Fibroblast of pulmonary artery (primary cell): ENCODE measurements around the gene KLHL3.

Experiments used
- DNase-seq: peaks from one replicate; pipeline ENCODE4 v3.0.0-alpha.2; 2010; ENCODE audit warnings: low read depth
- H3K4me3 ChIP-seq: replicated peaks from 2 replicates; pipeline ENCODE4 v1.5.1; 2011; ENCODE audit warnings: low read depth, mild to moderate bottlenecking, control low read depth, low read length, moderate library complexity
- TF ChIP-seq, protein P1 (sequence below): IDR thresholded peaks from 2 replicates; pipeline ENCODE4 v1.5.1; 2011; ENCODE audit warnings: mild to moderate bottlenecking, control low read depth, low read length, inconsistent platforms; ENCODE audit errors: missing control alignments

Gene KLHL3

DNA sequence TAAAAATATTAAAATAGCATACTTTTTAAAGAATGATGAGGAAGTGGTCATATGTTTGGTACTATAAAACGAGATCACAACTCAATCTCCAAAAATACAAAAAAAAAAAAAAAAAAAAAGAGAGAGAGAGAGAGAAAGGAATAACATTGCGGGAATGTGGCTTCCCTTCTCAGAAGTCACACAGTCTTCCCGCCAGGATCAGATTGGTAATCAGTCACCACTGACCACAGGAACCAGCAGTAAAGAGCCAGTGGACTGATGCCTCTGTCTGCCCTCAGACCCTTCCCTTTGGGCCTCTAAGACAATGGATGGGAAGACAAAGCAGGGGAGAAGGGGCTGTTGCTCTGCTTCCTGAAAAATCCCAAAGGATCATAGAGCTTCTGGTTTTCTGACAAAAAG lies 104.9 kb downstream of the KLHL3 start:
- no peak for DNase-seq
- TF ChIP-seq, protein P1, sequence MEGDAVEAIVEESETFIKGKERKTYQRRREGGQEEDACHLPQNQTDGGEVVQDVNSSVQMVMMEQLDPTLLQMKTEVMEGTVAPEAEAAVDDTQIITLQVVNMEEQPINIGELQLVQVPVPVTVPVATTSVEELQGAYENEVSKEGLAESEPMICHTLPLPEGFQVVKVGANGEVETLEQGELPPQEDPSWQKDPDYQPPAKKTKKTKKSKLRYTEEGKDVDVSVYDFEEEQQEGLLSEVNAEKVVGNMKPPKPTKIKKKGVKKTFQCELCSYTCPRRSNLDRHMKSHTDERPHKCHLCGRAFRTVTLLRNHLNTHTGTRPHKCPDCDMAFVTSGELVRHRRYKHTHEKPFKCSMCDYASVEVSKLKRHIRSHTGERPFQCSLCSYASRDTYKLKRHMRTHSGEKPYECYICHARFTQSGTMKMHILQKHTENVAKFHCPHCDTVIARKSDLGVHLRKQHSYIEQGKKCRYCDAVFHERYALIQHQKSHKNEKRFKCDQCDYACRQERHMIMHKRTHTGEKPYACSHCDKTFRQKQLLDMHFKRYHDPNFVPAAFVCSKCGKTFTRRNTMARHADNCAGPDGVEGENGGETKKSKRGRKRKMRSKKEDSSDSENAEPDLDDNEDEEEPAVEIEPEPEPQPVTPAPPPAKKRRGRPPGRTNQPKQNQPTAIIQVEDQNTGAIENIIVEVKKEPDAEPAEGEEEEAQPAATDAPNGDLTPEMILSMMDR: no peak
- H3K4me3 ChIP-seq: no peak overlapping the region

DNA sequence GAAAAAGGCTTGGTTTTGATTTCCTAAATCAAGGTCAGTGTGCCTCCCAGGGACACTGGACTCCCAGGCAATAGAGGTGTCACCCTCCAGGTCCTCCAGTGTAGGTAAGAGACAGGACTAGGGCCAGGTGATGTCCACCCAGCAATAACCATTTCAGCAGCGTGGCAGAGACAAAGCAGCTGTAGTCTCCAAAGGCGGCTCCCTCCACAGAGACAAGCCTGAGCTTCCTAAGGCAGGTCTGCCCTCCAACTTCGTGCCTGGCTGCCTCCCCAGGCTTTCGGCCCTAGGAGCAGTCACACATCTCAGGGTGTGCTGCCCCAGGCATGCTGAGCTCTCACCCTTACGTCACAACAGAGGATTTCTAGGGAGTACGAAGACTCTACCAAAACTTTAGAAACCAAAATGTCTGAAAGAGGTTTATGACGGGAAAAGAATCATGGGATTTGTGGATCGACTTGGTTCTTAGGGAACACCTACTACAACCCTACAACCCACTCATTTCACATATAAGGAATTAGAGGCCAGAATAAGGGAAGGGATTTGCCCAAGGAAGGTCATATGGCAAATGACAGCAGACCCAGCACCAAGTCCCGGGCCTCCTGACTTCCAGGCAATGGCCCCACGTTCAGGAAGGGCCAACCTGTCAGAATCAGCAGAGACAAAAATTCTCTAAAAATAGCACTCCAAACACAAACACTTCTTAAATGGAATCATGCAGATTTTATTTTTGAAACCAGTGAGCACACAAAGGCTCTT lies 105.5 kb downstream of the KLHL3 start:
- TF ChIP-seq, protein P1: no peak
- no peak overlapping the region for H3K4me3 ChIP-seq
- no peak for DNase-seq

DNA sequence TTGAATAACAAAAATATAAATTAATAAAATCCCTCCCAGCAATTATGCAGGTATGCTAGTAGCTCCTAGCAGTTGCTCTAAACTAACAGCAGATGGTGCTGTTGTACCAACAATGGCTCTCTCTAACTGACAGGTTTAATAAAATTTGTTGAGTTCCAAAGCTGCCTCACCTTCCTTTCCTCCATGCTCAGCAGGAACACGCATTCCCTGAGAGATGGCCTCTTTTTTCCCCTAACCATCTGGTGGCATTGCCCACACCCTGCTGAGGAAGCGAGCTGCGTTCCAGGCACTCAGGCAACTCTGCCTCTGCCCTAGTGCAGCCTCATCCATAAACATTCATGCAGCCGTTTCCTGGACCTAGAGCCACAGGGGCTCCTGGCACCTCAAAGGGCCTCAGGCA lies 106.2 kb downstream of the KLHL3 start:
- TF ChIP-seq, protein P1: peak; percentile 94
- no peak overlapping the region for H3K4me3 ChIP-seq
- peak; percentile 80 for DNase-seq

DNA sequence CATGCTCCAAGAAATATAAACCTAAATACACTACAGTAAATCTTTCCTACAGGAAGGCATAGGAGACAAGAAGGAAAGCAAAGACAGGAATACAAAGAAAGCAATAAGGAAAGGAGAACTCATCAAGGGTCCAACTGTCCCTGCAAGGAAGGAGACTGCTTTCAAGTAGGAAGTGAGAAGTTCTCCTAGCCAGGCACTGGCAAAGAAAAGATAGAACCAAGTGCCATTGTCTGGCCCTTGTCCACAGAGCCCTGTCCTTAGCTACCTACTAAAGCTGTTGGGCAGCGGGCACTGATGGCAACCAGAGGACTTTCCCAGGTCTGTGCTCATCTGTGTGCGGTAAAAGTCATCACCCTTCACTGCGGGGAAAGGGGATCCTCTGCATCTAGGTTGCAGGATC lies 108.2 kb downstream of the KLHL3 start:
- no peak for DNase-seq
- TF ChIP-seq, protein P1: no peak
- H3K4me3 ChIP-seq: no peak overlapping the region

DNA sequence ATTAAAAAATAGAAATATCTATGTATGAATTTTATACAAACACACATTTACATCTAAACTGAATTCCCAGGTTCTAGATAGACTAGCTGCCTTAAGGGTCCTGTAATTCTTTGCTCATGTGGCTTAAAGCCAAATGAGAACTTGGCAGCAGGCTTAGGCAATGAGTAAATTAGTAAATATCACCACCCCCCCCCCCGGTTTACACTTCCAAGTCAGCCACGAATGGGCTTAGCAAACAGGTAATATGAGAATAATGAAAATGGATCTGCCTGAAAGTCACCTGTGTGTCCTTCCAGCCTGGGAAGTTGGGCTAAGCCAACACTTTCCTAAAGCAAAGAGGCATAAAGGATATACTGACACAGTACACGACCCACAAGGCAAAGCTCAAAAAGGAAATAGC lies 108.6 kb downstream of the KLHL3 start:
- H3K4me3 ChIP-seq: no peak overlapping the region
- TF ChIP-seq, protein P1: no peak
- DNase-seq: no peak

DNA sequence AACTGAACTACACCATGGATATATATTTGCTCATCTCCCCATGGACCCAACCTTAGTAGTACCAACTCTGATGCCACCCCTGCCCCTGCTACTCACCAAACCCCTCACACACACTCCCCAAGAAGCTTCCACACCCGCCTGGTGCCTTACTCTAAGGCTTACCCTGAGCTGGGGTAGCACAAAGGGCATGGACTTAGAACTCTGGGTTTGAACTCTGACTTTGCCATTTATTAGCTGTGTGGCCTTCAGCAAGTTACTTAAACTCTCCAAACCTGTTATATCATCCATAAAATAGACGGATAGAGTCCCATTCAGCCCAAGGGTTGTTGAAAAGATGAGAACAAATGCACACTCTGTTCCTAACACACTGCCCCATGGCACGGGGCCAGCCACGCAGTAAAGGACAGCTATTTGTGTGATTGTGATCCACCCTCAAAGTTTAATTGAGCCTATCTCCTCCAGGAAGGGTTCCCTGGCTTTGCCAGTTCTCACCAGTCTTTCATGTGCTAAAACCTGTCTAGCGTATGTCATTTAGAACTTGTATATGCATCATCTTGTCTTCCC lies 111.0 kb downstream of the KLHL3 start:
- DNase-seq: no peak
- TF ChIP-seq, protein P1: no peak
- no peak overlapping the region for H3K4me3 ChIP-seq

DNA sequence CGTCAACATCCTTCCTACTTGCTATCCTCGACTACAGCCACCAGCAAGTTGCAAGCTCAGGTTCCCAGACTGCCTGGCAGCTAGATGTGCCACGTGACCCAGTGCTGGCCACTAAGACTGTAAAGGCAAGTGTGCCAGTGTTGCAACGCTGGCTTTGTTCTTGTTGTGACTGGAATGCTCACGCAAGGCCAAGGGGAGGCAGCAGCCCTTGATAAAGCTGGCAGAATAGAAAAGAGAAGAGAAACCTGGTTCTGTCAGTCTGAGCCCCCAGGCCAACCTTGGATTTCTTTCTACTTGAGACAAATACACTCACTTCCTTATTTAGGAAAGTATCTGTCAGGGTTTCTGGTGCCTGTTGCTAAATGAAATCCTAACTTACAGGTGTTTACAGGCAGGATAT lies 113.0 kb downstream of the KLHL3 start:
- TF ChIP-seq, protein P1: no peak
- H3K4me3 ChIP-seq: no peak overlapping the region
- peak; percentile 41 for DNase-seq
